Germinal center (tissue), 1 donor: ENCODE measurements around the gene SNED1.
"Not testable (repeated sequence)": the region's sequence is repeated elsewhere in the genome, so short reads cannot be mapped to it uniquely, and the experiment has no call there.

ENCODE experiments used
- DNase-seq: peaks from one replicate; pipeline ENCODE4 v3.0.0; 2012; ENCODE audit warnings: mixed read lengths, low spot score

Gene SNED1

GRCh38 chr2:240972636-240973521, 25.5 kb upstream of the SNED1 start:
- no peak for DNase-seq

GRCh38 chr2:240974771-240975572, 23.4 kb upstream of the SNED1 start:
- DNase-seq, result no peak

GRCh38 chr2:240975903-240976302, 22.5 kb upstream of the SNED1 start:
- DNase-seq, result not testable (repeated sequence)

- DNase-seq, result no peak
Observed at GRCh38 chr2:240981280-240981679, 17.1 kb upstream of the SNED1 start.

GRCh38 chr2:240981871-240982800, 16.3 kb upstream of the SNED1 start:
- no peak for DNase-seq

- DNase-seq, result no peak
Observed at GRCh38 chr2:240982821-240983281, 15.6 kb upstream of the SNED1 start.

GRCh38 chr2:240983361-240983995, 14.9 kb upstream of the SNED1 start:
- peak; percentile 57 for DNase-seq

GRCh38 chr2:240983996-240984498, 14.4 kb upstream of the SNED1 start:
- no peak for DNase-seq

- no peak for DNase-seq
Observed at GRCh38 chr2:240985881-240986786, 12.3 kb upstream of the SNED1 start.

GRCh38 chr2:240986787-240987411, 11.5 kb upstream of the SNED1 start:
- no peak for DNase-seq

- DNase-seq, result no peak
Observed at GRCh38 chr2:240987588-240987987, 10.8 kb upstream of the SNED1 start.

- DNase-seq, result no peak
Observed at GRCh38 chr2:240988146-240988545, 10.3 kb upstream of the SNED1 start.

GRCh38 chr2:240988571-240989271, 9.7 kb upstream of the SNED1 start:
- no peak for DNase-seq

- no peak for DNase-seq
Observed at GRCh38 chr2:240989451-240990265, 8.8 kb upstream of the SNED1 start.

- no peak for DNase-seq
Observed at GRCh38 chr2:240990266-240990529, 8.2 kb upstream of the SNED1 start.

GRCh38 chr2:240990726-240991377, 7.6 kb upstream of the SNED1 start:
- no peak for DNase-seq

GRCh38 chr2:240991378-240992263, 6.8 kb upstream of the SNED1 start:
- no peak for DNase-seq
